Cardiac ventricle fibroblast (primary cell): ENCODE measurements around the gene ATF6B. TPM values are rescaled to one million over a fixed set of nuclear protein-coding genes. Genes with fewer than 3 reads are reported as not detected.

Experiments used
- total RNA-seq: library from RNA; depleted of rRNA; stranded (reverse); fragments of >200 nt; gene quantifications from 2 replicates; pipeline ENCODE4 v1.2.3, GENCODE V29; 2015

Gene ATF6B
- 31.5 and 31.7 TPM in 2 replicates for total RNA-seq

DNA sequence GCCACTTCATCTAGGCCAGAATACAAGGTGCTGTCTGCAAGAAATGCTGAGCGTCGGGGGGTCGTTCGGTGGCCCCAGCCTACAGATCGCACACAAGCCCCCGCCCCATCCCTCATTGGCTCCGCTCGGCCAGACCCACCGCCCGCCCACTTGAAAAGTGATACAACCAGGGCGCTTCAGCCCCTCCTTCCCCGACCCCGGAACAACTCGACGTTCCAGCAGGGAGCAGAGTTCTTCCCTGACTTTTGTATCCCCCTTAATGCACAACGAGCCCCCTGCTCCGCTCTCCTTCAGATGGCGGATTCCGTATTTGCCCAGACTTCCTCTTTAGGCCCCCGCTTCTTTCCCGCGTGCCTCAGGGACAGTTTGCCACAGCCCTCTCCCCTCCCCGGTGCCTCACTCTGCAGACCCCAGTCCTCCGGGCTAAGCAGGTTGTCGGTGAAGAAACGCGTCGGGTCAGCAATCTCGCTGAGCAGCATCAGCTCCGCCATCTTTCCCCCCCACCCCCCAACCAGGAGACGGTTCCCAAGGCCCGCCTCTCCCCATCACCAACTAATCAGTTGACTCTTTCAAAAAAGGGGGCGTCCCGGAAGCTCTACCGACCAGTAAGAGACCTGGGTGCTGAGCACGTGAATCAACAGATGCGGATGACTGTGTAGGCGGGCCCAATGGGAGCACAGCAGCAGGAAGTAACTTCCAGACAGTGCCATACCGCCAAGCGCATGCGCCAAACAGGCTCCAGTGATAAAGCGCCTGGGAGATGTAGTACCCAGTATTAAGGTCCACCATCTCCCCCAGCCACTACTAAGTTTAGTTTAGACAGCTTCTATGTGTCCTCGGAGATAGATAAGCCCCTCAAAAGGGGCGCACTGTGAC lies at the start of gene ATF6B:
Gene ATF6B (minus strand): TSS at position 530 of the 876 bp plus-strand sequence. CDS start 39 bp downstream, at position 491.

DNA sequence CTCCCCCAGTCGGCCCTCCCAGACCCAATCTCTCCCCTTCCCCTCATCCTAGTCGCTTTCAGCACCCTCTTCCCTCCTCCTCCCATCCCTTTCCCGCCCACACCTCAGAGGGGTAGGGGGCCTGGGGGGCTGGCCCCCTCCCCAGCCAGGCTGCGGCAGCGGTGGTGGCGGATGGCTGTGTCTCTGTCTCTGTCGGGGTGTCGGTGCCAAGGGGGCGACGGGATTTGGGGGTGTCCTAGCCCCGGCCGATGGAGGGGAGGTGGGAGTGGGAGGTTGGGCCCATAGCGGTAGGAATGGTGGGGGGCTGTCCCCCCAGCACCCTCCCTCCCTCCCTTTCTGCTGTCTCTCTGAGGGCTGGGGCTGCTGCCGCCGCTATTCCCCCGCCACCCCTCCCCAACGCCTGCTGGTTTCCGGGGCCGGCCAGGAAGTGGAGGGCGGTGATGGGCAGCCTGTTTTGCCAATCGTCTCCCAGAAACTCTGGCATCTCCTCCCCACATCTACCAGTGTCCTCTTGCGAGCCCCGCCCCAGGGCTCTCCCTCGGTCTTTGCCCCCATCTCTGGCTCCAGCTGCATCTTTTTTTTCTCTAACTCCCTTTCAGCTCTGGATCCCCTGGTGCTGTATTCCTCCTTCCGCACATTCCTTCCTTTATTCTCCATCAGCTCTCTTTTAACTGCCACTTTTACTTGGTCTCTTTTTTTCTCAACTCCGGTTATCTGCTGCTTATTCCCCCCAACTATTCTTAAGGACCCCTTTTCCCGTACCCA lies 47.8 kb upstream of the ATF6B start, which contains the start of gene AGPAT1:
Gene AGPAT1 (minus strand): TSS at position 374 of the 765 bp plus-strand sequence. CDS start 4,588 bp downstream, outside the sequence.

DNA sequence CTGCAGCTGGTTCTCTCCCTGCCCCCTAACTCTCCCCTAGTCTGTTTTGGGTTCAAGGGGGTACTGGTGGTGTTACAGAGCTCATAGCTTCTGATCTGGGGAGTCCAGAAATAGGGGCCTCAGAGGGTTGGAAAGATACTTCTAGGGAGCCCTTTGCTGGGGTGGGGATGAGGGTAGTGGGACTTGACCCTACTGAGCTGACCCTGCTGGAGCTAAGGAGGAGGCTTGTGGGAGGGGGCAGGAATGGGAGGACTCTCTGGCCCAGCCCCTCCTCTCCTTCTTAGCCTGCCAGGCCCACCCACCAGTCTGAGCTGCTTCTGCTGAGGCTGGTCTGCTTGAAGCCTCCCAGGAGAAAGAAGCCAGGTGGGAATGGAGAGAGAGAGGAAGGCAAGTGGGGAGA lies 36.2 kb upstream of the ATF6B start, which contains the start of gene EGFL8:
Gene EGFL8 (plus strand): TSS at position 301 of the 400 bp plus-strand sequence. CDS start 1,571 bp downstream, outside the sequence.

GRCh38 chr6:32153564-32154513 lies 25.8 kb upstream of the ATF6B start, which contains the start of gene PPT2:
Gene PPT2, plus strand, starts transcription at chr6:32154141. Its CDS starts 454 bp downstream, at chr6:32154595.

DNA sequence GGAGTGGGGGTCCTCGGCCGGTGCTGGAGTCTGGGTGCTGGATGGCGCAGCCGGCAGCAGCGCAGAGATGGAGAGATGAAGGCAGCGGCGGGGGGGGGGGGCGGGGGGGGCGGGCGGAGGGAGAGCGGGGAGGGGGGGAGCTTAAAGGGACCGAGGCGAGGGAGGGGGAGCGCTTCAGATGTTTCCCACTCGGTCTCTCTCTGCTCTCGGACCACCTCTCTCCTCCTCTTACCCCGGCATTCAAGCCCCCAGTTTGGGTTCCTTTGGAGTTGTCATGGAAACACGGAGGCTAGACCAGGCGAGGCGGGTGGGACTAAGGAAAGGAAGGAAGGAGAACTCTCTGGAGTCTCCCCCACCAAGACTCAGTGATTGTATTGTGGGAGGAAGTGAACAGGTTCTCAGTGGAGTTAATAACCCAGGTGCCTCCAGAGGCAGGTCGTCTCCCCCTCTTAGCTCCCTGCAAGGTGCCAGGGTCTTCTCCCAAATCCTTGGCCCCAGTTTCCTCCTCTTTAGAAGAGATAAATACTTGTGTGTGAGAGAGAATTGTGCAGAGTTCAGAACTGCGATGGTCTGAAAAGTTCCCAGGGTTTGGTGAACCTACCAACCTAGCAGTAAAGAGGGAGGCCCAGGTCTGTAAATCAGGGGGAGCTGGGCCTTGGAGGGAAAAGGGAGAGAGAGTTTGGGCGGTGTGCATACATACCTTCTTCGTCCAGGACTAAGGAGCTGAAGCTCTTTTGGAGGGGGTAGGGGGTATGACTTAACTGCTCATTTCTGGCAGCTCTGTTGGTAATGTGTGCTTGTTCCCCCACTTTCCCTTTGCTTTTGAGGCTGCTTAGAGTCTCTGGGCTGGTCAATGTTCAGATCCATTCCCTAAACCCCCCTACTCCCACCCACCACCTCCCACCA lies 24.1 kb upstream of the ATF6B start, which contains the start of gene PRRT1:
Gene PRRT1 (minus strand): TSS at position 77 of the 906 bp plus-strand sequence. CDS start 112 bp downstream, outside the sequence.

GRCh38 chr6:32109114-32109764 lies 18.8 kb downstream of the ATF6B start, which contains the start of gene TNXB:
Gene TNXB, minus strand, starts transcription at chr6:32109338. Its CDS starts 11,140 bp downstream, at chr6:32098198.

Other genes with a start within 250 kb of the ATF6B start
- gene SLC44A4, start 249.2 kb downstream of the ATF6B start, total RNA-seq, result not detected in 2 replicates
- 29.5 and 47.8 TPM in 2 replicates for gene EHMT2, start 230.5 kb downstream of the ATF6B start, total RNA-seq
- 2.1 and 2.5 TPM in 2 replicates for gene ZBTB12, start 226.2 kb downstream of the ATF6B start, total RNA-seq
- gene C2, start 200.5 kb downstream of the ATF6B start, total RNA-seq, result 10.4 and 16.9 TPM in 2 replicates
- 47.7 and 56.5 TPM in 2 replicates for gene CFB, start 182.2 kb downstream of the ATF6B start, total RNA-seq
- gene NELFE, start 169.3 kb downstream of the ATF6B start, total RNA-seq, result 55.8 and 57.5 TPM in 2 replicates
- 24.6 and 28.9 TPM in 2 replicates for gene SKIC2, start 169.1 kb downstream of the ATF6B start, total RNA-seq
- 11.5 and 15.8 TPM in 2 replicates for gene DXO, start 156.1 kb downstream of the ATF6B start, total RNA-seq
- 39.7 and 65.0 TPM in 2 replicates for gene C4A, start 146.2 kb downstream of the ATF6B start, total RNA-seq
- 25.2 and 46.6 TPM in 2 replicates for gene C4B, start 113.5 kb downstream of the ATF6B start, total RNA-seq
- gene CYP21A2, start 89.8 kb downstream of the ATF6B start, total RNA-seq, result 0.15 TPM in 1 of 2 replicates, not detected in the other
- 35.8 and 38.3 TPM in 2 replicates for gene TNXB, start 18.9 kb downstream of the ATF6B start, total RNA-seq
- gene FKBPL, start 2.0 kb upstream of the ATF6B start, total RNA-seq, result 4.3 and 4.7 TPM in 2 replicates
- 1.1 and 1.8 TPM in 2 replicates for gene PRRT1, start 23.7 kb upstream of the ATF6B start, total RNA-seq
- gene PPT2, start 25.9 kb upstream of the ATF6B start, total RNA-seq, result 9.5 and 18.3 TPM in 2 replicates
- 0.12 and 0.29 TPM in 2 replicates for gene EGFL8, start 36.3 kb upstream of the ATF6B start, total RNA-seq
- gene AGPAT1, start 47.8 kb upstream of the ATF6B start, total RNA-seq, result 43.9 and 51.3 TPM in 2 replicates
- 27.9 and 29.6 TPM in 2 replicates for gene RNF5, start 50.2 kb upstream of the ATF6B start, total RNA-seq
- gene AGER, start 56.0 kb upstream of the ATF6B start, total RNA-seq, result 0.50 and 1.4 TPM in 2 replicates
- gene PBX2, start 62.0 kb upstream of the ATF6B start, total RNA-seq, result 32.2 and 34.1 TPM in 2 replicates
- 1.6 and 1.9 TPM in 2 replicates for gene GPSM3, start 64.4 kb upstream of the ATF6B start, total RNA-seq
- gene NOTCH4, start 95.8 kb upstream of the ATF6B start, total RNA-seq, result 3.9 and 5.3 TPM in 2 replicates
- not detected in 2 replicates for gene TSBP1, start 243.7 kb upstream of the ATF6B start, total RNA-seq